Activated CD4-positive, alpha-beta T cell treated with anti-CD3 and anti-CD28 coated beads for 48 hours (primary cell): ENCODE measurements around the gene EML3.
"Not testable (repeated sequence)": the region's sequence is repeated elsewhere in the genome, so short reads cannot be mapped to it uniquely, and the experiment has no call there.

Source experiments
- DNase-seq: peaks from one replicate; pipeline ENCODE4 v3.0.0-alpha.2; 2020

The EML3 gene

GRCh38 chr11:62593434-62594044, 19.0 kb downstream of the EML3 start:
- DNase-seq = peak; percentile 87

DNA sequence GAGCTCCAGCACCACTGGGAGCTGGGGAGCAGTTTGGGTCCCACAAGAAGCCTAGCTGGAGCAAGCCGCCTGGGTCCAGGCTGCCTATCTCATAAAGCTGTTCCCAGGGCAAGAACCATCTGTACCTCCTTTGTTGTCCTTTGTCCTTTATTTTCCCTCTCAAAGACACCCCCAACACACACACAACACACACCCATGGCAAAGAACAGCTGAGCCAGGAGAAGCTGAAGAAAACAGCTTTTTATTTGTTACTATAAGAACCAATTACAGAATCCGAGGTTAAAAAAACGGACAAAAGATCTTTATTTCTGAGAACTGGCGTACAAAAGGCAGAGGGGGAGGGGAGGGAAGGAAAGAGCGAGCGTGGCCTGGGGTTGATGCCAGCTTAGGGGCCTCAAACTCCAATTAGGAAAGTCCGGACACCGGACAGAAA, 19.6 kb downstream of the EML3 start:
- DNase-seq = no peak

DNA sequence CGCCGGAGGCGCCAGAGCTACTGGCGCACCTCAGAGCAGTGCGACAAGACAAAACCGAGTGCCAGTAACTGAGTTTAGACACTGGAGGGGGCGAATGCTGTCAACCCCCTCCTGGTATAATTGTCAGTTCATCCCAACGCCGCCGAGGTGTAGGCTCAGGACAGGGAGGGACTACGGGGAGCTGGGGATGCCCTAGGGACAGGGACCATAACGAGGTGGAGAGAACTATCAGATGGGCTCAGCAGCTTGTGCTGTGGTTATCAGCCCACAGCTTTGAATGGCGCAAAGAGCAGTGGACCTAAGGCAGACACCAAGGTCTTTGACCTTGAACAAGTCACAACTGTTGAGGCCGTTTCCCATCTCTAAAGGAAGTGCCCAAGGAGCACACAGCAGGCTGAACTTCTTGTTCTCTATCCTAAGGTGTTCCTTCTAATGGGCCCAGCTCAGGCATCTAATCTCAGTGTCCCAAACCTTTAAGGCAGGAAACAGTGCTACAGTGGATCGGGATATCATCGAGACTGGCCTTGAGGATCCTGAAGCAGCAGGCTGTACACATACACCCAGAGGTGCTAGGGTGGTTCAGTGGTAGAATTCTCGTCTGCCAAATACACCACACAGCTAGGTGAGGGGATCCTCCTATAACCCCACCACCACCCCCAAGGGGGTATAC, 20.3 kb downstream of the EML3 start:
- no peak for DNase-seq

- DNase-seq = peak; percentile 97
Measured at GRCh38 chr11:62591448-62592145, 21.0 kb downstream of the EML3 start, which contains the start of gene TUT1. TUT1 (minus strand) TSS chr11:62591523; CDS start chr11:62591485, 38 bp downstream.

DNA sequence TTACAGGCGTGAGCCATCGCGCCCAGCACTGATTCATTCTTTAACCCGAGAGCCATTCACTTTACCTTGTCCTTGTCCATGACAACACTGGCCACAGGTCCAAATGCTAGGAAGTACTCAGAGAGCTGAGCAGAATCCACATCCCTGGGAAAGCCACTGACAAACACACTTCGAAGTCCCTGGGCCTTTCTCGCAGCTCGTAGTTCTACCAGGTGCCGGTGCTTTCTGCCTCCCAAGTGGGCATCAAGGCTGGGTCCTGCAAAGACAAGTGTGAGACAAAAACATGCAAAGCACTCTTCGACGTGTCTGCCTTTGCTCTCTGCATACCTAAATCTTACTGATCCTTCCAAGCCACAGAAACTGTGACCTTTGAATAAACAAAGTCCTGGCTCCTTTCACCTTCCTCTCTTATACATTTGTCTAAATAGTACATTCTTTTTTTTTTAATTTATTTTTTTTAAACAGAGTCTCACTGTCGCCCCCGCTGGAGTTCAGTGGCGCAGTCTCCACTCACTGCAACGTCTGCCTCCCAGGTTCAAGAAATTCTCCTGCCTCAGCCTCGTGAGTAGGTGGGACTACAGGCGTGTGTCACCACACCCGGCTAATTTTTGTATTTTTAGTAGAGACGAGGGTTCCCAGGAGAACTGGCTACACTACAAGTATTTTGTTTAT, 23.5 kb downstream of the EML3 start:
- DNase-seq = peak; percentile 60

- DNase-seq = not testable (repeated sequence)
Measured at GRCh38 chr11:62585356-62585755, 27.2 kb downstream of the EML3 start.

GRCh38 chr11:62581735-62582134, 30.8 kb downstream of the EML3 start:
- DNase-seq = not testable (repeated sequence)

DNA sequence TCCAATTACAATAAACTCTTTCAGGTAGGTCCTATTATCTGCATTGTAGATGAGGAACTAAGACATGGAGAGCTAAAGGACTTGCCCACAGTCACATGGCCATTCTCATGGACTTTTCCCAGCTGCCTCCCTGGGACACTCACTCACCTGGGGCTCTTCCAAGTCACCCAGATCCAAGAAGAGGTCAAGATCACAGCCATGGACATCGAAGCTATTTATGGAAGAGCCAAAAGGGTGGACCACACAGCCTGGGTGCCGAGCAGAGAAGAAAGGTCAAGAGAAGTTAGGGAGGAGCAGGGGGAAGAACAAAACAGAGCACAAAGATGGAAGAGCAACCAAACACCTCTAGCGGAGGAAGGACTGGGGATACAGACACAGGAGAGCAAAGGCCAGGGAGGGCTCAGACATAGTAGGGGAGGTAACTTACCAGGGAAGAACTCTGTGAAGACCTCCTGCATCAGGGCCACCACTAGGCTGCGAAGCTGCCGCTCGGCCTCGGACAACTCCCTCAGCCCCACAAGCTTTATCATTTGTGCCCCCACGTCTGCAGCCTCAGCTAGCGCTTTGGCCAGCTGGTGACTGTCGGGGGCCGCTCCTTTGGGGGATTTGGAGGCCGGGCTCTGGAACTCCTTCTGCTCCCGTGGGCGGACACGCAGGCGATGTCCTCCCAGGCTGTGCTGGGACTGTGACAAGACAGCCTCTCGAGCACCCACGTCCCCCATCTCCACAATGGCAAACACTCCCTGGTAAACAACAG, 31.4 kb downstream of the EML3 start:
- DNase-seq = no peak

DNA sequence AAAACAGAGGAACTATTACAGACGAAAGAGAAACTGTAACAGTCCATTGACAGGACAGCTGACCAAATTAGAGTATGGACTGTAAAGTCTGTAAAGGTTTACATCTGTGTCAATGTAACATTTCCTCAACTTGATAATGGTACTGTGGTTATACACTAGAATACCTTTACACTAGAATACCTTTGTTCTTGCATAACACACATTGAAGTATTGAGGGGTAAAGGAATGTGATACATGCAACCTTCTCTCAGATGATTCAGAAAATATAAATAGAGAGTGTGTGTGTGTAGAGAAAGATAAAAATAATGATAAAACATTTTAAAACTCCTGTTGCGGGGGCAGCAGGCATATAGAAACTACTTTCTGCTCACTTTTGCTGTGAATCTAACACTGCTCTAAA, 33.3 kb downstream of the EML3 start:
- no peak for DNase-seq

GRCh38 chr11:62578541-62578940, 34.0 kb downstream of the EML3 start:
- no peak for DNase-seq

DNA sequence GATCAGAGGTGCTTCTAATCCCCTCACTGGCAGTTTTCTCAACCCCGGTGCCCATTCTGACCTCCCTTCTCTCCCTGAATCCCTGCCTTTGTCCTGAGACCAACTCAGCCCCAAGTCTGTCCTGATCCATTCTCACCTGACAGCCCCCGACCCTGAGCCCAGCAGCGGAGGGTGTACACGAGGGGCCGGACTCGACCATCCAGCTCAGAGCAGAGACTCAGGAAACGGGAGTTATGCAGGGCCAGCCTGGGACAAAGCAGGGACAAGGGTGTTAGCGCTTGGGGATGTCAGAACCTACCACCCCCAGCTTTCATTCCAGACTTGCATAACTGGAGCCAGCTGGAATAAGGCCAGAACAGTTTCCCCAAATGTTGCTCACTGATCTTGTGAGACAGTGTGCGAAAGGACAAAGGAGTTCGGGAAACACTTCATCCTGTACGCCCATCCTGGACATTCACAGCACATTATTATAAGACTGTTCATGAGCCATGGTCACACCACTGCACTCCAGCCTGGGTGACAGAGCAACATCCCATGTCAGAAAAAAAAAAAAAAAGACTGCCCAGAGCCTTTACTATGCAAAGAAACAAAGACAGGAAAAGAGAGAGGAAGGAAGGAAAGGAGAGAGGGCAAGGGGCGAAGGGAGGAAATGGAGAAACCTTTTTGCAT, 35.4 kb downstream of the EML3 start:
- no peak for DNase-seq

DNA sequence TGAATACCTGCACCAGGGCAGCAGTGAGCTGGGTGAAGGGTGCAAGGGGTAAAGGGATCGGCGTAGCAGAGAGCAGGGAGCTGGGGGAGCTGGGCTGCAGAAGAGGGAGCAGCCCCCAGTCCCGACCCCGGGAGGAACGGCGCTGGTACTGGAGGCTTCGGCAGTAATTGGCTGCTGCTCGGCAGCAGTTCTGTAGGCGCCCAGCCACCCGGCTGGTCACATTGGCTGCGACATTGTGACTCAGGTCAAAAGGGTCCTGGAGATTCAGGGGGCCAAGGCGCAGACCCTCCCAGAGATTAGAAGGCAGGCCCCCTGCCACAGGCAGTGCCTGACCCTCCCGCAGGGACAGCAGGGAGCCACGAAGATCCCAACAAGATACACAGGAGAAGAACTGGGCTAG, 36.7 kb downstream of the EML3 start:
- DNase-seq = no peak

DNA sequence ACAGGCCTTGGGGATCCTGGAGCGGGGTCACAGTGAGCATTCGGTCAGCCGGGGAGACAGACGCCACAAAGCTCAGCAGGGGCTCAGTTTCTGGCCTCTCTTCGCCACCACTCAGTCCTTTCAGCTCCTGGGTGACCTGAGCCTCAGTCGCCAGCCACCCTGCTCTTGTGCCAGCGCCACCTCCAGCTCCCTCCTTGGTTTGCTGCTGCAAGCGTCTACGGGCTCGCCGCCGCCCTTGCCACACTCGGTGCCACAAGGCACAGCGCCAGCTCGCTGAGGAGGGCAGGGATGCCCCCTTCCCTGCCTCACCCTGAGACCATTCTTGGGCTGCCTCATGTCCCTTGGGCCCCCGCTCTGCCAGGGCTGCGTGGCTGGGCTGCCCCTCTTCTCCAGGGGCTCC, 37.4 kb downstream of the EML3 start:
- no peak for DNase-seq

DNA sequence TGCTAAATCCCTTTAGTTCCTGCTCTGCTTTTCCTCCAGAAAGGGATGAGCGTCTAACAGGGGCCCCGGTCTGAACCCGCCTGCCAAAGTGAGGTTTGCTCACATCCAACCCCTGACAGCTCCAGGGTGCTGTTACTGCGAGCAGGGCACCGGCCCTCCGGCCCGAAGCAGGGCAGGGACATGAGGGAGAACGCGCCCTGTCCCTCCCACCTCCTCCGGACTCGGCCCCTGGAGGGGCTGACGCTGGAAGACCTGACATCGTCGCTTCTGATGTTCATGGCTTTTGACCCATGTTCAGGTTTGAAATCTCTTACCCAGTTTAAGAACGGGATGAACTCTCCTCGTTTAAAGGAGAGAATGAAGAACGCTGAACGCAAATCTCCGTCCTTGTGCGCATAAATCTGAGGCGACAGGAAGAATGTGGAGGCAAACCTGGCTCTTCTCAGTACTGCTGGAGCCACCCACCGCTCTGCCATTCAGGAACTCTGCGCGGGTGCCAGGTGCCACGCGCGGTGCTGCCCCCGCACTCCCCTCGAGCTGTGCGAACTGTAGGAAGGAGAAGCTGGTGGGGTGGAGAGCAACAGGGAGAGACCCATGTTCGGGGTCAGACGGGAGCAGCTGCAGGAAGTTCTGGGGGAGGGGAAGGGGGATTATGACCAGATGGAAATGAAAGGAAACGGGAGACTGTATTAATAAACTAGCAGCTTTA, 38.1 kb downstream of the EML3 start:
- DNase-seq = peak; percentile 34

DNA sequence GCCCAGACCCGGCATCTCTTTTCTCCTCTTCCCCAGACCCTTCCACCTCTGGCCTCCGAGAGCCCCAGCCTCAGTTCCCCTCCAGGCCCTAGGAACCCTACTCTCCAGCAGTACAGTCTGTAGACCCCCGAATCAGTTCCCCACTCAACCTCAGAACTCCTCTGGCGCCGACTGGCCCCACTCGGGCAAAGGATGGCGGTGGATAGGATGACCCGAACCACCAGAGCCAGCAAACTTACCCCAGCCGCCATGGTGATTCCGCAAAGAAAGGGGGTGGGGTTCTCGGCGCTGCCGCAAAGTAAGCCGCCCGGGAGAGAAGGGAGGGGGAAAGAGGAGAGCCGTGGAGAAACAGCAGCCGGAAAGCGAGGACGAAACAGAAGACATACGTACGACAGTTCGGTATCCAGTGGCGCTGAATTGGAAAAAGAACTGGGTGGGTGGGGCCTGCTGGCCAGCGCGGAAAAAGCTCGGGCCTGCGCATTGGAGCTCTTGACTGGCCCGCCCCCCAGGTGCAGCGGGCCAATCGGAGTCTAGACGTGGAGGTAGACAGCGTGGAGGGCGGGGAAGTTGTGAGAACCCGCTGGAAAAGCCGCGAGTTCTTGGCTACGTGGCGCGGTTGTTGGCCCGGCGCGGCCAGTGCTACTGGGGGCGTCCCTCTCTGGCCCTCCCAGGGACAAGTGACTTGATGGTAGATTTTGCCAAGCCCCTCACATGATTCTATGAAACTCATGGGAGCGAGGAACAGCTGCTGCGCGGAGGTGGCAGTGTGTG, 38.8 kb downstream of the EML3 start, which contains the start of gene EEF1G:
Gene EEF1G (minus strand): TSS at position 300 of the 771 bp plus-strand sequence. CDS start 49 bp downstream, at position 251.
- DNase-seq = peak; percentile 99

- peak; percentile 30 for DNase-seq
Measured at GRCh38 chr11:62573006-62573591, 39.5 kb downstream of the EML3 start.

DNA sequence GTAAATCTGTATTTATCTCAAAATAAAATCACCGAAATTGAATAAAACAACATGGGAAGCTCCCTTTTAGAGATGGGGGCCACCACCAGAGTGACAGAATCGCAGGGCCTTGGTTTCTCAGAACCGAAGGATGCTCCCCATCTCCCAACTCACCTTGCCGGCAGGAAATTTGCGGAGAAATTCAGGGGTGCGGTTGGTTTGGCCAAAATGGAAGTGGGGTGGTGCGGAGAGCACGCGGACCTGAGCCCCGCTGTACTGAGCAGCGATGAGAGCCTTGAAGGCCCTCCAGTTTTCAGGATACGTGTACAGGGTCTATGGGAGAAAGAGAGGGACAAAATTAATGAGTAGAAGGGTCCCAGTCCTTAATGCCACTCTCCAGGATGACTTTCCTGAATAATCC, 40.1 kb downstream of the EML3 start:
- DNase-seq = no peak

DNA sequence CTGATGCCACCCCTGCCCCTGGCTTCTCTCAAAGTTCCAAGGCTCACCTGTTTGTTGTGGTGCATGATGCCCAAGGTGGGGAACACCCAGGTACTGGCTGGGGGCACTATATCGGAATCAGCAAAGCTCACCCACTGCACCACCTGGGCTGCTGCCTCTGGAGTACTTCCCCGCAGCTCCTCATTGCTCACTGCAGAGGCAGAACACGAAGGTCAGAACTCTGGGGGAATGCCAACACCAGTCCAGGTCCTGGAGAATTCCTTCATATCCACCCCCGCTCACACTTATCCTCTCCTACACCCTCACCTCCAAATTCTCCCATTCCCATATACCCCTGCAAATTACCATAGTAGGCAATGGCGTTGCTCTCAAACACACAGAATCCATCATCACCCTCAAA, 41.1 kb downstream of the EML3 start:
- not testable (repeated sequence) for DNase-seq

DNA sequence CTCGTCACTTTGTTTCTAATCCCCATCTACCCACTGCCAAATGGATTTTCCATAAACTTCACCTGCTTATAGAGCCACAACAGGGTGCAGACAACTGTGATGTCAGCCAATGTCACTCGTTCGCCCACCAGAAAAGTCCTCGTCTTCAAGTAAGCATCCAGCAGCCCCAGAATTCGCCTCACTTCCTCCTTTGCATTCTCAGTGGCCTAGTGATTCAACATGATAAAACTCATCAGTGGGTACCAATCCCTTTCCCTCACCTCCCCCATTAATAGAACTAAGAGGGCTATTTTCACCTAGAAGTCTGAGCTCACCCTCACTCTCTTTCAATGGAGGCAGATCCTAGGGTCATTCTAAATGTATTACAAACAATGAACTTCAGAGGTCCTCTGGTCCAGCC, 41.7 kb downstream of the EML3 start:
- DNase-seq = not testable (repeated sequence)

DNA sequence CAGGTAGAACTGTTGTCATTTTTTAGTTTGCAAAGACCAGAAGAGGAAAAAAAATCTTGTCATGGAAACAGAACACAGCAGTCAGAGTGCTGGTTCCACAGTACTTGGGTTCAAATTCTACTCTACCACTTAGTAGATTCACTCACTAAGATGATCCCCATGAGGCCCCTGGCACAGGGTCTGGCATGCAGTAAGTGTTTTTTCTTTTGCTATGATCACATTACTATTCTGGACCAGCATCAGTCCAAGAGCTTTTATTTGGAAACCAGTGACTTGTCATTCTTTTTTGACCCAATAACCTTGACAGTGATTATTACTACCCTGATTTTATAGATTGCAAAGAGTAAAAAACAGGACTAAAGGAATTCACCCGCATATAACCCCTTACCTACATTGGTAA, 43.0 kb downstream of the EML3 start:
- no peak for DNase-seq
